CD4-positive, alpha-beta memory T cell (primary cell): Measurements from ENCODE around the gene BOC. TPM values are rescaled to one million over a fixed set of nuclear protein-coding genes. Genes with fewer than 3 reads are reported as not detected.

Source experiments
- CTCF ChIA-PET: fragments of 350-600 bp; sonication (Branson Sonifier 250); formaldehyde crosslinking; loops from one replicate; lab custom pipeline; 2021; ENCODE audit warnings: inconsistent platforms; ENCODE audit not compliant: partially characterized antibody; lab: Charles Lee
- POLR2A ChIA-PET: fragments of 350-600 bp; sonication (Branson Sonifier 250); formaldehyde crosslinking; loops from one replicate; lab custom pipeline; 2021; ENCODE audit not compliant: partially characterized antibody; lab: Charles Lee
- DNase-seq, 5 donors: peaks; one replicate each; pipeline versions ENCODE4 v3.0.0 to v3.0.0-alpha.2; 2020 to 2022; ENCODE audit warnings: mixed read lengths in 1 of 5
- H3K27ac ChIP-seq: one replicate; pipeline ENCODE4 v1.7.0; 2013; ENCODE audit warnings: low read depth, low read length
- H3K27me3 ChIP-seq: 2 replicates; pipeline ENCODE4 v1.7.0; 2013; ENCODE audit warnings: mild to moderate bottlenecking, low read length, moderate library complexity; ENCODE audit not compliant: insufficient read depth
- H3K36me3 ChIP-seq: 2 replicates; pipeline ENCODE4 v1.7.0; 2013; ENCODE audit warnings: mild to moderate bottlenecking, low read length, moderate library complexity; ENCODE audit not compliant: insufficient read depth
- H3K4me1 ChIP-seq: 2 replicates; pipeline ENCODE4 v1.7.0; 2013; ENCODE audit warnings: mild to moderate bottlenecking, low read length, moderate library complexity; ENCODE audit not compliant: insufficient read depth
- H3K4me3 ChIP-seq, 2 donors: one replicate each; pipeline ENCODE4 v1.7.0; 2013; ENCODE audit warnings: low read length in 2 of 2, mild to moderate bottlenecking in 1 of 2
- H3K9me3 ChIP-seq, 2 donors: one replicate each; pipeline ENCODE4 v1.7.0; 2013; ENCODE audit warnings: low read length in 2 of 2, control low read depth in 1 of 2; ENCODE audit not compliant: control insufficient read depth in 1 of 2
- H3K27ac Mint-ChIP-seq, 7 donors: one replicate each; pipeline ENCODE4 v1.8.0; 2020 to 2021; ENCODE audit warnings: mixed read lengths in 7 of 7, mild to moderate bottlenecking in 6 of 7, inconsistent platforms in 3 of 7, moderate library complexity in 3 of 7
- H3K27me3 Mint-ChIP-seq, 2 donors: one replicate each; pipeline ENCODE4 v1.8.0; 2020 to 2021; ENCODE audit warnings: mixed read lengths in 2 of 2
- H3K36me3 Mint-ChIP-seq, 2 donors: one replicate each; pipeline ENCODE4 v1.8.0; 2020 to 2021; ENCODE audit warnings: mixed read lengths in 2 of 2, inconsistent platforms in 1 of 2, mild to moderate bottlenecking in 1 of 2
- H3K4me1 Mint-ChIP-seq, 4 donors: one replicate each; pipeline ENCODE4 v1.8.0; 2020 to 2021; ENCODE audit warnings: mixed read lengths in 4 of 4, mild to moderate bottlenecking in 1 of 4
- H3K4me3 Mint-ChIP-seq, 8 donors: one replicate each; pipeline ENCODE4 v1.8.0; 2020 to 2021; ENCODE audit warnings: mixed read lengths in 8 of 8, mild to moderate bottlenecking in 7 of 8, moderate library complexity in 6 of 8, inconsistent platforms in 3 of 8
- H3K9me3 Mint-ChIP-seq, 8 donors: one replicate each; pipeline ENCODE4 v1.8.0; 2020 to 2021; ENCODE audit warnings: mixed read lengths in 8 of 8, mild to moderate bottlenecking in 5 of 8, inconsistent platforms in 3 of 8, moderate library complexity in 1 of 8
- intact Hi-C: fragments of 100-400 bp; cut with micrococcal nuclease; formaldehyde crosslinking; loops from one replicate; pipeline ENCODE4 v1.15.1; 2023
- polyA plus RNA-seq, 2 donors: library from polyadenylated mRNA; unstranded; fragments of 300-500 nt; fragmentation: Illumina TruSeq; gene quantifications; one replicate each; pipeline ENCODE4 v1.2.3, GENCODE V29; 2021
- total RNA-seq, 2 experiments: library from RNA; stranded (reverse); gene quantifications; one replicate each; pipeline ENCODE4 v1.2.3, GENCODE V29; 2021

Gene BOC
- total and polyA plus RNA-seq, 4 experiments from 2014 or later: not detected

DNA sequence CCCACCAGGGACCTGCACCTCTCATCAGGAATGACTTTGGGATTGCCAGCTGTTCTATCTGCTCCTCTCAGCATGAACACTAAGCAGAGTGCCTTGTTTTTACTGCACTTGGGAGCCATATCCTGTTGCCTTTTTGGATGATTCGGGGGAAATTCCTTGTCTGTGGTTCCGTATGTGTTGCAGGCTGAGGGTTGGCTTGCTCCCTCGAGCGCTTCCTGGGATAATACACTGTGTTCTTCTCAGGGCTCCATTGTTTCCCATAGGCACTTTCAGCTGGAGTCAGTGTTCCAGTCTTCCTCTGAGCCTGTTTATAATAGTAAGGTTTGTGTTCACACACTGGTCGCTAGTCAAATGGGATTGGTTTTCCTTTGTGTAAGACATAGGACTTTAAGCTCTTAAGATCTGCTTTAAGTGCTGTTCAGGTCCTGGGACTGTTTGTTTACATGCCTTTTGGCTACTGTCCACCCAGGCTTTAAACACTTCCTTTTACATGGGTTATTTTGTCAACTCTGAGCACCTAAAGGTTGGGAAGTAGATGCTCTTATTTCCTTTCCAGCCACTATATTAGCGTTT, 23.4 kb downstream of the BOC start:
- CTCF ChIA-PET: no interaction called here
- no peaks in the 10 kb centered on the region for H3K9me3 ChIP-seq

DNA sequence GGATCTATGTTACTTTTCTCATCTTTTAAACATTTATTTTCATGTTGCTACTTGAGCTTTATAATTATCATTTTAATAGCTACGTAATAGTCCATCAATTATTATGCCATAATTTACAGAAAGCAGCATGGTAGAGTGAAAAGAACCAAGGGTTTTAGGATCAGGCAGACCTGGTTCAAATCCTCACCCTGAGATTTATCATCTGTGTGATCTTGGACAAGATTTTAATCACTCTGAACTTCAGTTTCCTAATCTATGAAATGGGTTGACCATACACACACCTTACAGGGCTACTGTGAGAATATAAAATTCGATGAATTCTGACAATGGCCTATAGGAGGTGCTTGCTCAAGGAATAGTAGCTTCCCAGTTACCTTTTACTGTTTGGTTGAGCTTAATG, 27.1 kb downstream of the BOC start:
- Mint-ChIP-seq H3K36me3 (no peaks in the 10 kb centered on the region), H3K4me3 (no peak overlapping the region), H3K27ac (no peak overlapping the region), H3K9me3 (no peaks in the 10 kb centered on the region), H3K4me1 (peaks cover 0 to 6% (median 3%) of the 10 kb centered on the region in 4 donors), H3K27me3 (peaks cover 1 to 18% of the 10 kb centered on the region in 2 donors)
- CTCF ChIA-PET: no interaction called here
- Histone ChIP-seq H3K4me3 (no peak overlapping the region), H3K9me3 (no peaks in the 10 kb centered on the region), H3K4me1 (no peaks in the 10 kb centered on the region), H3K36me3 (no peaks in the 10 kb centered on the region), H3K27ac (no peak overlapping the region), H3K27me3 (no peaks in the 10 kb centered on the region)
- POLR2A ChIA-PET: no interaction called here
- intact Hi-C loops: no loop called here
- DNase-seq: no peak

More for the DNA sequence above, 23.4 kb downstream of the BOC start:
- Mint-ChIP-seq H3K4me3 (no peak overlapping the region), H3K4me1 (no peaks in the 10 kb centered on the region), H3K27ac (no peak overlapping the region), H3K36me3 (no peaks in the 10 kb centered on the region), H3K9me3 (no peaks in the 10 kb centered on the region), H3K27me3 (peaks cover 4 to 8% of the 10 kb centered on the region in 2 donors)
- no peaks in the 10 kb centered on the region for H3K27me3 ChIP-seq
- intact Hi-C loops: no loop called here
- H3K4me1 ChIP-seq: no peaks in the 10 kb centered on the region
- no peak for DNase-seq
- POLR2A ChIA-PET: no interaction called here
- no peaks in the 10 kb centered on the region for H3K36me3 ChIP-seq
- no peak overlapping the region for H3K27ac ChIP-seq
- no peak overlapping the region for H3K4me3 ChIP-seq

DNA sequence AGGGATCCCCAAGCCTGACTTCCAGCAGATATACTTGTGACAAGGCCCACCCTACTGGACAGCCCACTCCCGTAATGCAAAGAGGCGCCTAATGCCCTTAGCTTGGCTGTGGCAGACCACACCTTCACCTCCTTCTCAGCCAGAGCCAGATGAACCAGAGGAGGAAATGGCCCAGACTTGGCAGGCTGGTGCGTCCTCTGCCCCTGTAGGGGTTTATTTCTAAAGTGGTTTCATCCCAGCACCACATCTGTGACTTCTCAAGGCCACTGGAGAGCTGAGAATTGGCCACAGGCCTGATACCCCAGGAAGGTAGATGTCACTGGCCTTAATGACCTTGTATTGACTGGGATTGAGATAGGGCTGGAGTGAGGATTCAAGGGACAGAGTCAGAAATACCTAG, 29.5 kb downstream of the BOC start:
- Histone ChIP-seq H3K27ac (no peak overlapping the region), H3K4me1 (no peaks in the 10 kb centered on the region), H3K36me3 (no peaks in the 10 kb centered on the region), H3K9me3 (no peaks in the 10 kb centered on the region), H3K4me3 (no peak overlapping the region), H3K27me3 (no peaks in the 10 kb centered on the region)
- H3K4me3 Mint-ChIP-seq: no peak overlapping the region
- DNase-seq: no peak
- ChIA-PET POLR2A (no interaction called here), CTCF (no interaction called here)
- H3K9me3 Mint-ChIP-seq: no peaks in the 10 kb centered on the region
- peaks cover 0 to 6% (median 3%) of the 10 kb centered on the region in 4 donors for H3K4me1 Mint-ChIP-seq
- intact Hi-C loops: no loop called here
- no peaks in the 10 kb centered on the region for H3K36me3 Mint-ChIP-seq
- H3K27me3 Mint-ChIP-seq: peaks cover 5 to 20% of the 10 kb centered on the region in 2 donors
- H3K27ac Mint-ChIP-seq: no peak overlapping the region

DNA sequence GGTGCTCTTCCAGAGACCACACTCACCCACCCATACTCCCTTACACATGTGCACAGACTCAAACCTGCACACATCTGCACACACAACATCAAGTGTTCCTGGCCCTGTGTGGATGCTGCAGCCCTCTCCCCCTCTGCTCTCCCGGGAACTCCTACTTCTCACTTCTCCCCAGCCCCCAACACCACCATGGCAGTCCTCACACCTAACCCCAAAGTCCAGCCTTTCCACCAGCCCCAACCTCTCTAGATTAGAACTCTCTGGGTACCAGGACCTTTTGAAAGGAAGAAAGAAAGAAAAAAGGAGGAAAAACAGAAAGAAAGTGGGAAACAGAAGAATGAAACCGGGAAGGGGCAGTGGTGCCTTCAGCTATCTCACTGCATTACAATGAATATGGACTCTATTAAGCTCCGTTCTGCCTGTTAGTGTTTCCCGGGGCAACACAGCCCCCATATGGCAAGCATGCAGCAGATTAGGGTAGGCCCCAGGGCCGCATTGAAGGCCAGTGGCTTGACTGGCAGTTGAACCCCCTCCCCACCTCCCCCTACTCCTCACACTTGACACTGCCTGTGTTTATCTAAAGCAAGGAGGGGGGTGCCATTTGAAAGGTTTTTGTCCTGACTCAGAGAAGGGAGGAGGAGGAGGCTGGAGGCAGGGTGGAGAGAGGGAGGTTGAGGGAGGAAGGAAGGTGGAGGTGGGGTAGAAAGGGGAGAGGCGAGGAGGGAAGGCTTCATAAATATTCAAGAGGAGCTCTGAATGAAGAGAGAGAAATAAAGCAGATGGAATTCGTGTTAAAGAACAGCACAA, 30.1 kb downstream of the BOC start:
- Mint-ChIP-seq H3K27ac (no peak overlapping the region), H3K4me3 (no peak overlapping the region), H3K4me1 (peaks cover 0 to 6% (median 3%) of the 10 kb centered on the region in 4 donors), H3K9me3 (no peaks in the 10 kb centered on the region), H3K36me3 (no peaks in the 10 kb centered on the region), H3K27me3 (peaks cover 5 to 20% of the 10 kb centered on the region in 2 donors)
- no peak overlapping the region for H3K27ac ChIP-seq
- ChIA-PET CTCF (no interaction called here), POLR2A (no interaction called here)
- no peak for DNase-seq
- H3K4me1 ChIP-seq: no peaks in the 10 kb centered on the region
- H3K4me3 ChIP-seq: no peak overlapping the region
- no peaks in the 10 kb centered on the region for H3K27me3 ChIP-seq
- no peaks in the 10 kb centered on the region for H3K9me3 ChIP-seq
- intact Hi-C loops: no loop called here
- no peaks in the 10 kb centered on the region for H3K36me3 ChIP-seq

DNA sequence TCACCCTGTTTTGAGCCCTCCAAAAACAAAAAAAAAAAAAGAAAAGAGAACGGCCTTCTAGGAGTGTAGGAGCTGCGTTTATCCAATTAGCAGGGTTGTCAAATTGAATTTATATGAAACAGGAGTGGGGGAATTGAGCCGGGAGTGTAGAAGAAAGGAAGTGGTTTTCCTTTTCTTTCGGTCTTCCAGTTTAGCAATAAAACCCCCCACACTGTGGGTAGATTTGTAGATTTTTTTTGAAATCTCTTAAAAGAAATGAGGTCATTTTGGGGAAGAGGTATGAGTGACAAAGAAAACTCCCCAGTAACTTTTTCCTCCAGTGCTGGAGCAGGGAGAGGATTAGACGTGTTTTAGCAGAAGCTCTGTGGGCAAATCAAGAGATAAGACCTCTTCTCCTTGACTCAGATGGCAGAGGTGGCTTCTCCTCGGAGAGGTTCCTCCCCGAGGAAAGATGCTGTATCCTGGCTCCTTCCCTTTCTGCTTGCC, 30.8 kb downstream of the BOC start:
- H3K27me3 ChIP-seq: no peaks in the 10 kb centered on the region
- H3K4me1 ChIP-seq: no peaks in the 10 kb centered on the region
- no peaks in the 10 kb centered on the region for H3K36me3 Mint-ChIP-seq
- ChIA-PET POLR2A (no interaction called here), CTCF (no interaction called here)
- H3K4me3 ChIP-seq: no peak overlapping the region
- H3K9me3 Mint-ChIP-seq: no peaks in the 10 kb centered on the region
- DNase-seq: no peak
- H3K9me3 ChIP-seq: no peaks in the 10 kb centered on the region
- H3K27me3 Mint-ChIP-seq: peaks cover 7 to 20% of the 10 kb centered on the region in 2 donors
- no peaks in the 10 kb centered on the region for H3K36me3 ChIP-seq
- H3K27ac Mint-ChIP-seq: no peak overlapping the region
- no peak overlapping the region for H3K27ac ChIP-seq
- intact Hi-C loops: no loop called here
- peaks cover 0 to 6% (median 3%) of the 10 kb centered on the region in 4 donors for H3K4me1 Mint-ChIP-seq
- H3K4me3 Mint-ChIP-seq: no peak overlapping the region

- Histone ChIP-seq H3K36me3 (no peaks in the 10 kb centered on the region), H3K4me3 (no peak overlapping the region), H3K4me1 (no peaks in the 10 kb centered on the region), H3K27me3 (no peaks in the 10 kb centered on the region), H3K9me3 (no peaks in the 10 kb centered on the region), H3K27ac (no peak overlapping the region)
- no peaks in the 10 kb centered on the region for H3K36me3 Mint-ChIP-seq
- peaks cover 0 to 6% (median 3%) of the 10 kb centered on the region in 4 donors for H3K4me1 Mint-ChIP-seq
- peaks cover 7 to 22% of the 10 kb centered on the region in 2 donors for H3K27me3 Mint-ChIP-seq
- POLR2A ChIA-PET: no interaction called here
- DNase-seq: no peak
- H3K4me3 Mint-ChIP-seq: no peak overlapping the region
- H3K27ac Mint-ChIP-seq: no peak overlapping the region
- no peaks in the 10 kb centered on the region for H3K9me3 Mint-ChIP-seq
- CTCF ChIA-PET: no interaction called here
- intact Hi-C loops: no loop called here
Measured at GRCh38 chr3:113243071-113243470, 31.7 kb downstream of the BOC start.

- intact Hi-C loops: no loop called here
- Mint-ChIP-seq H3K27ac (no peak overlapping the region), H3K36me3 (no peaks in the 10 kb centered on the region), H3K9me3 (no peaks in the 10 kb centered on the region), H3K4me1 (peaks cover 0 to 6% (median 3%) of the 10 kb centered on the region in 4 donors), H3K27me3 (peaks cover 7 to 20% of the 10 kb centered on the region in 2 donors), H3K4me3 (no peak overlapping the region)
- H3K4me3 ChIP-seq: no peak overlapping the region
- no peaks in the 10 kb centered on the region for H3K4me1 ChIP-seq
- no peaks in the 10 kb centered on the region for H3K36me3 ChIP-seq
- no peaks in the 10 kb centered on the region for H3K27me3 ChIP-seq
- H3K9me3 ChIP-seq: no peaks in the 10 kb centered on the region
- ChIA-PET POLR2A (no interaction called here), CTCF (no interaction called here)
- no peak overlapping the region for H3K27ac ChIP-seq
- no peak for DNase-seq
Measured at GRCh38 chr3:113243846-113244245, 32.5 kb downstream of the BOC start.
